H9 (cell line): ENCODE results near the gene DNASE1L1. TPM values are rescaled to one million over a fixed set of nuclear protein-coding genes. Genes with fewer than 3 reads are reported as not detected.

ENCODE experiments used
- DNase-seq: peaks from one replicate; pipeline ENCODE4 v3.0.0-alpha.2; 2017
- H2AFZ ChIP-seq: one replicate; pipeline ENCODE4 v1.6.1; 2013; ENCODE audit warnings: mild to moderate bottlenecking, low read length, control low read depth, moderate library complexity
- H2AK5ac ChIP-seq: 2 replicates; pipeline ENCODE4 v1.6.1; 2013; ENCODE audit warnings: low read length, control low read depth, mixed read lengths; ENCODE audit not compliant: insufficient read length
- H2BK120ac ChIP-seq: one replicate; pipeline ENCODE4 v1.6.1; 2013; ENCODE audit warnings: low read depth, mild to moderate bottlenecking, low read length, control low read depth, inconsistent platforms; ENCODE audit not compliant: poor library complexity, severe bottlenecking
- H2BK12ac ChIP-seq: 2 replicates; pipeline ENCODE4 v1.6.1; 2013; ENCODE audit warnings: low read length, control low read depth, mixed read lengths, low read depth; ENCODE audit not compliant: insufficient read length
- H2BK15ac ChIP-seq: 2 replicates; pipeline ENCODE4 v1.6.1; 2013; ENCODE audit warnings: low read depth, low read length, control low read depth
- H2BK20ac ChIP-seq: one replicate; pipeline ENCODE4 v1.6.1; 2013; ENCODE audit warnings: low read depth, mild to moderate bottlenecking, low read length, control low read depth, inconsistent platforms; ENCODE audit not compliant: poor library complexity, severe bottlenecking
- H2BK5ac ChIP-seq: 2 replicates; pipeline ENCODE4 v1.6.1; 2013; ENCODE audit warnings: low read length, control low read depth, mixed read lengths; ENCODE audit not compliant: insufficient read length
- H3K14ac ChIP-seq: 2 replicates; pipeline ENCODE4 v1.6.1; 2013; ENCODE audit warnings: low read length, control low read depth; ENCODE audit not compliant: insufficient read depth
- H3K18ac ChIP-seq: 2 replicates; pipeline ENCODE4 v1.6.1; 2013; ENCODE audit warnings: low read depth, mild to moderate bottlenecking, mixed read lengths, low read length, control low read depth; ENCODE audit not compliant: insufficient read length
- H3K23ac ChIP-seq: 2 replicates; pipeline ENCODE4 v1.6.1; 2013; ENCODE audit warnings: low read length, control low read depth, mixed read lengths, low read depth; ENCODE audit not compliant: insufficient read length
- H3K23me2 ChIP-seq: 2 replicates; pipeline ENCODE4 v1.6.1; 2013; ENCODE audit warnings: low read depth, mild to moderate bottlenecking, mixed read lengths, low read length, control low read depth; ENCODE audit not compliant: insufficient read length, poor library complexity, severe bottlenecking
- H3K27ac ChIP-seq: 2 replicates; pipeline ENCODE4 v1.5.1; 2013; ENCODE audit warnings: low read length, control low read depth, mixed read lengths, low read depth; ENCODE audit not compliant: insufficient read length
- H3K27me3 ChIP-seq: 2 replicates; pipeline ENCODE4 v1.6.1; 2013; ENCODE audit warnings: low read length, control low read depth, inconsistent platforms; ENCODE audit not compliant: insufficient read depth
- H3K4ac ChIP-seq: 2 replicates; pipeline ENCODE4 v1.6.1; 2013; ENCODE audit warnings: low read depth, mild to moderate bottlenecking, control low read depth, inconsistent platforms, low read length, moderate library complexity
- H3K4me1 ChIP-seq: 2 replicates; pipeline ENCODE4 v1.6.1; 2013; ENCODE audit warnings: low read length, control low read depth, inconsistent platforms; ENCODE audit not compliant: insufficient read depth
- H3K4me2 ChIP-seq: 2 replicates; pipeline ENCODE4 v1.6.1; 2013; ENCODE audit warnings: low read length, control low read depth, mixed read lengths; ENCODE audit not compliant: insufficient read length, insufficient read depth
- H3K56ac ChIP-seq: 2 replicates; pipeline ENCODE4 v1.6.1; 2013; ENCODE audit warnings: low read depth, mild to moderate bottlenecking, mixed read lengths, low read length, control low read depth; ENCODE audit not compliant: insufficient read length
- H3K79me1 ChIP-seq: 2 replicates; pipeline ENCODE4 v1.6.1; 2013; ENCODE audit warnings: low read depth, mild to moderate bottlenecking, moderate library complexity, low read length, control low read depth, inconsistent platforms; ENCODE audit not compliant: insufficient read depth, poor library complexity, severe bottlenecking
- H3K79me2 ChIP-seq: 2 replicates; pipeline ENCODE4 v1.6.1; 2013; ENCODE audit warnings: low read length, control low read depth, inconsistent platforms; ENCODE audit not compliant: insufficient read depth
- H3K9ac ChIP-seq: 2 replicates; pipeline ENCODE4 v1.6.1; 2013; ENCODE audit warnings: low read length, control low read depth, mixed read lengths; ENCODE audit not compliant: insufficient read length; ENCODE audit errors: extremely low read depth
- H3K9me3 ChIP-seq: one replicate; pipeline ENCODE4 v1.6.1; 2013; ENCODE audit warnings: low read depth, low read length, inconsistent platforms; ENCODE audit not compliant: control insufficient read depth
- H3T11ph ChIP-seq: one replicate; pipeline ENCODE4 v1.6.1; 2013; ENCODE audit warnings: mild to moderate bottlenecking, low read length, control low read depth, inconsistent platforms
- H4K20me1 ChIP-seq: one replicate; pipeline ENCODE4 v1.6.1; 2013; ENCODE audit not compliant: control insufficient read depth, insufficient read length, insufficient read depth
- H4K5ac ChIP-seq: 2 replicates; pipeline ENCODE4 v1.6.1; 2013; ENCODE audit warnings: low read depth, mild to moderate bottlenecking, mixed read lengths, low read length, control low read depth; ENCODE audit not compliant: insufficient read length
- H4K8ac ChIP-seq: replicated peaks from 2 replicates; pipeline ENCODE4 v1.6.1; 2013; ENCODE audit warnings: low read length, control low read depth, mixed read lengths, low read depth; ENCODE audit not compliant: insufficient read length
- H4K91ac ChIP-seq: 2 replicates; pipeline ENCODE4 v1.6.1; 2013; ENCODE audit warnings: low read depth, mild to moderate bottlenecking, moderate library complexity, mixed read lengths, low read length, control low read depth; ENCODE audit not compliant: insufficient read length
- H3K27ac Mint-ChIP-seq, 3 experiments: 2 replicates in 2 of 3; 3 replicates in 1 of 3; pipeline ENCODE4 v1.8.0; 2020 to 2021; ENCODE audit warnings: mixed read lengths in 3 of 3, mild to moderate bottlenecking in 1 of 3, moderate library complexity in 1 of 3
- H3K27me3 Mint-ChIP-seq: 2 replicates; pipeline ENCODE4 v1.8.0; 2021; ENCODE audit warnings: low read depth, mild to moderate bottlenecking, moderate library complexity, mixed read lengths
- H3K36me3 Mint-ChIP-seq, 3 experiments: 2 replicates in 2 of 3; 3 replicates in 1 of 3; pipeline ENCODE4 v1.8.0; 2020 to 2021; ENCODE audit warnings: low read depth in 3 of 3, mixed read lengths in 3 of 3; ENCODE audit not compliant: insufficient read depth in 1 of 3
- H3K4me1 Mint-ChIP-seq, 2 experiments: 2 replicates each; pipeline ENCODE4 v1.8.0; 2020; ENCODE audit warnings: mixed read lengths in 2 of 2
- H3K4me3 Mint-ChIP-seq, 2 experiments: 2 replicates in 1 of 2; 3 replicates in 1 of 2; pipeline ENCODE4 v1.8.0; 2020 to 2021; ENCODE audit warnings: mild to moderate bottlenecking in 2 of 2, mixed read lengths in 2 of 2, moderate library complexity in 1 of 2
- H3K9me3 Mint-ChIP-seq, 2 experiments: 2 replicates in 1 of 2; 3 replicates in 1 of 2; pipeline ENCODE4 v1.8.0; 2020; ENCODE audit warnings: mild to moderate bottlenecking in 2 of 2, mixed read lengths in 2 of 2, moderate library complexity in 1 of 2
- CTCF ChIP-seq: fragments of 200-600 bp; sonication (generic); conservative IDR thresholded peaks from 3 replicates; pipeline ENCODE4 v1.8.0; 2021; ENCODE audit warnings: antibody characterized with exemption, mild to moderate bottlenecking
- WGBS: extraction: QIAGEN DNeasy Blood & Tissue Kit; methylation state at CpG from one replicate; pipeline ENCODE4 v1.1.7; 2013; ENCODE audit warnings: missing lambda C conversion rate, low lambda C conversion rate, mixed read lengths; ENCODE audit not compliant: insufficient read length; ENCODE audit errors: extremely low coverage; 5-methylcytosine and 5-hydroxymethylcytosine counted together
- total RNA-seq: library from RNA; stranded (reverse); gene quantifications from 2 replicates; pipeline ENCODE4 v1.2.1, GENCODE V29; 2021

The DNASE1L1 gene
- total RNA-seq, 1 experiment from 2014 or later, result 14.5 TPM

GRCh38 chrX:154452823-154453222 lies 43.8 kb upstream of the DNASE1L1 start:
- no peaks in the 10 kb centered on the region for H4K20me1 ChIP-seq
- DNase-seq, result no peak
- no peaks in the 10 kb centered on the region for H3K23me2 ChIP-seq
- H4K5ac ChIP-seq, result no peak overlapping the region
- no peak overlapping the region for H3K4ac ChIP-seq
- no peaks in the 10 kb centered on the region for H3K4me1 ChIP-seq
- H3K18ac ChIP-seq, result no peak overlapping the region
- Mint-ChIP-seq H3K27ac (no peak overlapping the region; a peak in 1 of 7 replicates), H3K4me3 (no peak overlapping the region), H3K27me3 (peaks cover 25% of the 10 kb centered on the region), H3K4me1 (peaks cover 0 to 3% of the 10 kb centered on the region in 2 experiments; a peak in 1 of 4 replicates), H3K9me3 (peaks cover 63 to 89% of the 10 kb centered on the region in 2 experiments), H3K36me3 (peaks cover 31 to 43% (median 36%) of the 10 kb centered on the region in 3 experiments)
- no peaks in the 10 kb centered on the region for H3K27me3 ChIP-seq
- H3K79me2 ChIP-seq, result no peaks in the 10 kb centered on the region
- peaks cover 23% of the 10 kb centered on the region for H3K9me3 ChIP-seq
- no peak overlapping the region for H2BK5ac ChIP-seq
- no peak overlapping the region for H2AK5ac ChIP-seq
- TF ChIP-seq CTCF, result no peak
- no peaks in the 10 kb centered on the region for H3K79me1 ChIP-seq
- no peak overlapping the region for H3K23ac ChIP-seq
- no CpG with 5 or more reads among the region's 9 CpGs for WGBS
- no peak overlapping the region for H2BK15ac ChIP-seq
- H3T11ph ChIP-seq, result no peak overlapping the region
- H3K56ac ChIP-seq, result no peak overlapping the region
- H3K9ac ChIP-seq, result no peak overlapping the region
- no peak overlapping the region for H3K27ac ChIP-seq
- no peak overlapping the region for H2BK120ac ChIP-seq
- no peak overlapping the region for H2BK12ac ChIP-seq
- no peak overlapping the region for H2AFZ ChIP-seq
- H2BK20ac ChIP-seq, result no peak overlapping the region
- H3K14ac ChIP-seq, result no peak overlapping the region
- no peak overlapping the region for H4K91ac ChIP-seq
- no peak overlapping the region for H4K8ac ChIP-seq
- no peak overlapping the region for H3K4me2 ChIP-seq
